ENCODE data around the gene ZNF805.

- TF ChIP-seq POLR2A (IDR thresholded peaks at IDR 0.05; ENCODE audit: low read depth) (no peak), POLR2AphosphoS5 (IDR thresholded peaks at IDR 0.05) (no peak), EP300 (IDR thresholded peaks at IDR 0.05) (no peak), CTCF (IDR thresholded peaks at IDR 0.05) (no peak)
Observed at GRCh38 chr19:57290970-57291369, 50.5 kb downstream of the ZNF805 start.
